K562 (cell line): ENCODE measurements around the gene TNFSF4. TPM values are rescaled to one million over a fixed set of nuclear protein-coding genes. Genes with fewer than 3 reads are reported as not detected.

Experiments
- ATAC-seq: fragments of 200-7000 bp; cut with Tn5 transposase; 3 replicates; pipeline ENCODE4 v1.9.1; 2020; ENCODE audit warnings: moderate library complexity
- BruUV-seq: library from RNA; stranded (reverse); fragments of 400-500 nt; replicated peaks from 2 replicates; lab custom pipeline; 2021; lab: Mats Ljungman, UMichigan
- CTCF ChIA-PET: fragments of 300-600 bp; formaldehyde crosslinking; extraction: SDS; loops from one replicate; lab custom pipeline; 2021; ENCODE audit warnings: low intra/inter-chr PET ratio; lab: Yijun Ruan, JAX
- POLR2A ChIA-PET: fragments of 300-600, 350-650 bp; sonication (Branson Sonifier 250); formaldehyde crosslinking; extraction: SDS; loops from one replicate; lab custom pipeline; 2021; ENCODE audit warnings: antibody characterized with exemption, inconsistent platforms; lab: Yijun Ruan, JAX
- DNase-seq, 4 experiments: peaks; one replicate each; pipeline versions ENCODE4 v3.0.0 to v3.0.0-alpha.2; 2011 to 2018; ENCODE audit warnings: low spot score in 3 of 4, mixed read lengths in 3 of 4; ENCODE audit errors: extremely low read depth in 1 of 4
- FAIRE-seq: peaks from 2 replicates; lab custom pipeline; 2011; peaks lifted over from hg19 to GRCh38; lab: Jason Lieb, UNC
- H2AFZ ChIP-seq: 2 replicates; pipeline ENCODE4 v1.6.0; 2011; ENCODE audit warnings: low read depth, low read length, control low read depth, inconsistent platforms
- H3K27ac ChIP-seq: fragments of 200-600 bp; 3 replicates; pipeline ENCODE4 v1.8.0; 2011; ENCODE audit warnings: low read depth, mild to moderate bottlenecking, control low read depth, inconsistent platforms, low read length, moderate library complexity, mixed read lengths; ENCODE audit errors: extremely low read depth
- H3K27me3 ChIP-seq, 2 experiments: fragments of 300-600 bp in 1 of 2; 2 replicates in 1 of 2; 3 replicates in 1 of 2; pipeline versions ENCODE4 v1.6.0 to v1.8.0; 2011; ENCODE audit warnings: inconsistent platforms in 2 of 2, low read length in 2 of 2, mild to moderate bottlenecking in 1 of 2, mixed read lengths in 1 of 2, moderate library complexity in 1 of 2; ENCODE audit not compliant: control insufficient read depth in 2 of 2, insufficient read depth in 2 of 2
- H3K36me3 ChIP-seq: fragments of 300-600 bp; 3 replicates; pipeline ENCODE4 v1.8.0; 2011; ENCODE audit warnings: mild to moderate bottlenecking, low read length, inconsistent platforms; ENCODE audit not compliant: control insufficient read depth, insufficient read depth
- H3K4me1 ChIP-seq, 2 experiments: fragments of 200-600 bp in 1 of 2; replicated peaks in 1 of 2; 2 replicates in 1 of 2; 3 replicates in 1 of 2; pipeline versions ENCODE4 v1.5.1 to v1.8.0; 2011; ENCODE audit warnings: inconsistent platforms in 2 of 2, low read length in 2 of 2, mild to moderate bottlenecking in 1 of 2, mixed read lengths in 1 of 2, moderate library complexity in 1 of 2; ENCODE audit not compliant: control insufficient read depth in 2 of 2, insufficient read depth in 2 of 2
- H3K4me2 ChIP-seq: 2 replicates; pipeline ENCODE4 v1.6.1; 2011; ENCODE audit warnings: low read length, control low read depth, inconsistent platforms, mixed read lengths; ENCODE audit not compliant: insufficient read depth
- H3K4me3 ChIP-seq: fragments of 200-600 bp; sonication (generic), shearing (Covaris generic); 2 replicates; pipeline ENCODE4 v1.5.1; 2016; ENCODE audit warnings: control low read depth, inconsistent platforms
- H3K79me2 ChIP-seq: fragments of 200-600 bp; 3 replicates; pipeline ENCODE4 v1.8.0; 2011; ENCODE audit warnings: low read length, inconsistent platforms; ENCODE audit not compliant: control insufficient read depth, insufficient read depth
- H3K9ac ChIP-seq, 2 experiments: 2 replicates each; pipeline versions ENCODE4 v1.6.0 to v1.6.1; 2011; ENCODE audit warnings: low read depth in 2 of 2, low read length in 2 of 2, control low read depth in 1 of 2, inconsistent platforms in 1 of 2, mild to moderate bottlenecking in 1 of 2, mixed read lengths in 1 of 2; ENCODE audit not compliant: insufficient read depth in 1 of 2
- H3K9me1 ChIP-seq: one replicate; pipeline ENCODE4 v1.6.0; 2011; ENCODE audit warnings: inconsistent platforms, mild to moderate bottlenecking, low read length, moderate library complexity; ENCODE audit not compliant: control insufficient read depth, insufficient read depth
- H3K9me3 ChIP-seq: replicated peaks from 2 replicates; pipeline ENCODE4 v1.5.1; 2011; ENCODE audit warnings: low read depth, low read length, inconsistent platforms; ENCODE audit not compliant: control insufficient read depth, insufficient read depth
- H4K20me1 ChIP-seq: replicated peaks from 2 replicates; pipeline ENCODE4 v1.6.1; 2011; ENCODE audit warnings: low read length, inconsistent platforms, mixed read lengths; ENCODE audit not compliant: control insufficient read depth, insufficient read depth
- CBX5 ChIP-seq: IDR thresholded peaks from 2 replicates; pipeline ENCODE4 v1.6.1; 2014; ENCODE audit warnings: low read depth, borderline replicate concordance
- GTF2A2 ChIP-seq: IDR thresholded peaks from 2 replicates; pipeline ENCODE4 v1.6.1; 2016; ENCODE audit warnings: mild to moderate bottlenecking, missing genetic modification characterization, missing compliant biosample characterization
- HMGXB4 ChIP-seq: sonication (generic); formaldehyde crosslinking; IDR thresholded peaks from 2 replicates; pipeline ENCODE4 v1.8.1; 2023; ENCODE audit warnings: mild to moderate bottlenecking, missing genetic modification reagents
- KAT8 ChIP-seq: fragments of 450-650 bp; IDR thresholded peaks from 2 replicates; pipeline ENCODE4 v1.6.1; 2016; ENCODE audit warnings: low read depth, mild to moderate bottlenecking
- PKNOX1 ChIP-seq: fragments of 450-650 bp; IDR thresholded peaks from 2 replicates; pipeline ENCODE4 v1.6.1; 2016
- POLR3A ChIP-seq: IDR thresholded peaks from 2 replicates; pipeline ENCODE4 v1.6.1; 2011; ENCODE audit warnings: borderline replicate concordance, mild to moderate bottlenecking, moderate library complexity; ENCODE audit not compliant: insufficient read length, insufficient read depth; ENCODE audit errors: extremely low read depth
- SP1 ChIP-seq: sonication (generic); formaldehyde crosslinking; IDR thresholded peaks from 2 replicates; pipeline ENCODE4 v1.8.1; 2022; ENCODE audit warnings: mild to moderate bottlenecking, missing genetic modification reagents
- TCF3 ChIP-seq: sonication (generic); formaldehyde crosslinking; IDR thresholded peaks from 2 replicates; pipeline ENCODE4 v1.4.0; 2020; ENCODE audit warnings: mild to moderate bottlenecking, missing genetic modification reagents
- THRB ChIP-seq: fragments of 450-650 bp; formaldehyde crosslinking; conservative IDR thresholded peaks from 2 replicates; pipeline ENCODE4 v1.4.0; 2022; ENCODE audit warnings: mild to moderate bottlenecking, missing genetic modification characterization
- TRIM28 ChIP-seq: fragments of 450-650 bp; IDR thresholded peaks from 2 replicates; pipeline ENCODE4 v1.6.1; 2017
- TSHZ1 ChIP-seq: fragments of 250-450 bp; sonication (Bioruptor Pico); IDR thresholded peaks from 2 replicates; pipeline ENCODE4 v1.4.0; 2020; ENCODE audit warnings: mild to moderate bottlenecking, moderate library complexity
- ZBTB5 ChIP-seq: fragments of 450-650 bp; IDR thresholded peaks from 2 replicates; pipeline ENCODE4 v1.6.1; 2017; ENCODE audit warnings: antibody characterized with exemption
- ZNF717 ChIP-seq: fragments of 250-450 bp; sonication (Bioruptor Pico); IDR thresholded peaks from 2 replicates; pipeline ENCODE4 v1.5.0; 2021
- ZNF76 ChIP-seq: fragments of 250-450 bp; sonication (Bioruptor Pico); IDR thresholded peaks from 2 replicates; pipeline ENCODE4 v1.4.0; 2020; ENCODE audit warnings: mild to moderate bottlenecking, moderate library complexity, borderline replicate concordance
- WGBS: fragments of 100-300 bp; shearing (Covaris generic); methylation state at CpG from one replicate; pipeline ENCODE4 v1.1.6; 2016; ENCODE audit warnings: low coverage, mixed read lengths; ENCODE audit not compliant: insufficient coverage; ENCODE audit errors: missing lambda C conversion rate; 5-methylcytosine and 5-hydroxymethylcytosine counted together
- in situ Hi-C: fragments of 300-500 bp; cut with MboI; formaldehyde crosslinking; loops from 4 replicates; pipeline ENCODE4 v1.15.0; 2018; ENCODE audit warnings: inconsistent platforms, mixed read lengths
- intact Hi-C: fragments of 100-400 bp; cut with micrococcal nuclease; formaldehyde crosslinking; loops from 2 replicates; pipeline ENCODE4 v1.14.2; 2022
- polyA plus RNA-seq, 8 experiments: library from polyadenylated mRNA; depleted of rRNA in 4 of 8; stranded (reverse) in 5 of 8; unstranded in 3 of 8; fragments of >200 nt; fragmentation: Nextera tagmentation in 2 of 8; fragmentation: Illumina TruSeq in 1 of 8; extraction: Ambion mirVana in 2 of 8; extraction: Trizol in 1 of 8; gene quantifications; 2 replicates each; pipeline versions ENCODE4 v1.2.1 to v1.2.3, GENCODE V29; 2011 to 2014; ENCODE audit warnings: inconsistent platforms in 1 of 8, missing spikeins in 1 of 8
- total RNA-seq, 7 experiments: library from RNA; depleted of rRNA in 6 of 7; stranded (reverse); fragments of >200 nt in 6 of 7; fragmentation: Illumina TruSeq in 2 of 7; extraction: Trizol in 2 of 7; gene quantifications; 2 replicates each; pipeline versions ENCODE4 v1.2.1 to v1.2.3, GENCODE V29; 2011 to 2021; ENCODE audit warnings: low replicate concordance in 1 of 7

The TNFSF4 gene
- total and polyA plus RNA-seq, 9 of the 15 experiments (the other 6 are each of a cell fraction or from before 2014, with no cell fraction given): 0.08 to 0.23 (median 0.15) TPM; not detected in 1

- 0% methylated on average over 1 of the region's 1 CpG for WGBS
- ATAC-seq: no peak
- DNase-seq: no peak
- Histone ChIP-seq H3K9me3 (no peaks in the 10 kb centered on the region; the same call in 1 of the 2 replicates), H3K4me2 (no peak overlapping the region), H3K4me1 (no peaks in the 10 kb centered on the region; a peak in 1 of 5 replicates), H3K9ac (no peak overlapping the region), H2AFZ (no peak overlapping the region), H3K27me3 (no peaks in the 10 kb centered on the region), H3K36me3 (no peaks in the 10 kb centered on the region), H3K4me3 (no peak overlapping the region), H4K20me1 (no peaks in the 10 kb centered on the region), H3K79me2 (no peaks in the 10 kb centered on the region), H3K27ac (no peak overlapping the region), H3K9me1 (no peaks in the 10 kb centered on the region)
- no TSS peak for BruUV-seq
- in situ Hi-C loops: no loop called here
- ChIA-PET CTCF (no interaction called here), POLR2A (no interaction called here)
- no peak for FAIRE-seq
- intact Hi-C loops: no loop called here
- TF ChIP-seq TSHZ1 (no peak), THRB (CRISPR knock-in tag) (no peak), ZNF717 (CRISPR knock-in tag) (no peak), TRIM28 (peak; percentile 28; the same call in 1 of the 2 replicates), SP1 (CRISPR knock-in tag) (no peak), KAT8 (no peak), PKNOX1 (no peak), ZBTB5 (no peak), CBX5 (peak; percentile 73; the same call in 1 of the 2 replicates), ZNF76 (CRISPR knock-in tag) (no peak), POLR3A (no peak), TCF3 (CRISPR knock-in tag) (no peak), HMGXB4 (no peak), GTF2A2 (no peak)
These were observed 36.2 kb upstream of the TNFSF4 start for GRCh38 chr1:173243300-173243699.
